ENCODE measurements around the gene KCNH6.

KCNH6 gene

DNA sequence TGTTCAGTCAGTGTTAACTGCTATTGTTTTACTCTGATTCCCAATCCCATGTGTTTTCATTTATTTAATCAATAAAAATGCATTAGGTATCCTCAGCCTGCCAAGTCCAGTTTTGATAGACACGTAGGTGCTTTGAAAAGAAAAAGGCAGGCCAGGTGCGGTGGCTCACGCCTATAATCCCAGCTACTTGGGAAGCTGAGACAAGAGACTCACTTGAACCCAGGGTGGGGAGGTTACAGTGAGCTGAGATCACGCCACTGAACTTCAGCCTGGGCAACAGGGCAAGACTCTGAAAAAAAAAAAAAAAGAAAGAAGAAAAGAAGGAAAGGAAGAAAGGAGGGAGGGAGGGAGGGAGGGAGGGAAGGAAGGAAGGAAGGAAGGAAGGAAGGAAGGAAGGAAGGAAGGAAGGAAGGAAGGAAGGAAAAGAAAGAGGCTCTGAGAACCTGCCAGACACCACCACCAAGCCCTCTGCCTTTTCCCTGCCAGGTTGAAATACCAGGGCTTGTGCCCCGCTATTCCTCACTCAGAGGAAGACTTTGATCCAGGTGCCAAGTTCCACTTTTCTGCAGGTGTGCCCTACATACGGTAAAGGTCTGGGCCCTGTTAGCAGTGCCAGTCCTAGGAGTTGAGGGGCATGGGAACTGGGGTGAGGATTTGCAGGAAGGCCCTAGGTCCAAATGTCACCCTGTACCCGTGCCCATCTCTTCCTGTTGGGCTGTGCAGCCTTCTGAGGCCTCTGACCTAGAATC, 10.1 kb upstream of the KCNH6 start:
- ChIA-PET POLR2A (interaction anchor here (0.5 kb wide), 1 partner anchor 225 kb away, joined by 4 read pairs; no protein-coding TSS in a partner anchor), CTCF (no interaction called here)
- Histone ChIP-seq H3K36me3 (ENCODE audit: control insufficient read depth in 2 of 2, insufficient read depth in 1 of 2, low read length in 2 of 2) (no peaks in the 10 kb centered on the region), H3K27ac (ENCODE audit: extremely low read depth, low read depth, low read length) (no peak overlapping the region), H3K4me1 (ENCODE audit: control insufficient read depth, insufficient read depth, low read length) (no peaks in the 10 kb centered on the region), H3K9me3 (ENCODE audit: control insufficient read depth, insufficient read depth, low read depth, low read length) (no peaks in the 10 kb centered on the region), H3K4me3 (ENCODE audit: low read depth, low read length) (no peak overlapping the region)
- no peak for TF ChIP-seq ZNF610 (tag by site-specific recombination; IDR thresholded peaks at IDR 0.05; ENCODE audit: borderline replicate concordance)
- TF ChIP-seq ZNF426 (tag by site-specific recombination; IDR thresholded peaks at IDR 0.05) = no peak
- TF ChIP-seq ZNF544 (tag by site-specific recombination; IDR thresholded peaks at IDR 0.05) = no peak
- TF ChIP-seq ZNF596 (tag by site-specific recombination; IDR thresholded peaks at IDR 0.05) = no peak
- no peak for TF ChIP-seq ZBTB20 (tag by site-specific recombination; IDR thresholded peaks at IDR 0.05)
- TF ChIP-seq ZNF580 (tag by site-specific recombination; IDR thresholded peaks at IDR 0.05) = no peak
- no peak for TF ChIP-seq ZNF792 (tag by site-specific recombination; IDR thresholded peaks at IDR 0.05)
- TF ChIP-seq ZNF585B (tag by site-specific recombination; IDR thresholded peaks at IDR 0.05) = no peak
- TF ChIP-seq SP2 (tag by site-specific recombination; IDR thresholded peaks at IDR 0.05) = no peak
- no peak for TF ChIP-seq TCF7L2 (IDR thresholded peaks at IDR 0.05; ENCODE audit: borderline replicate concordance, low read depth, low read length)
- TF ChIP-seq, protein P1, sequence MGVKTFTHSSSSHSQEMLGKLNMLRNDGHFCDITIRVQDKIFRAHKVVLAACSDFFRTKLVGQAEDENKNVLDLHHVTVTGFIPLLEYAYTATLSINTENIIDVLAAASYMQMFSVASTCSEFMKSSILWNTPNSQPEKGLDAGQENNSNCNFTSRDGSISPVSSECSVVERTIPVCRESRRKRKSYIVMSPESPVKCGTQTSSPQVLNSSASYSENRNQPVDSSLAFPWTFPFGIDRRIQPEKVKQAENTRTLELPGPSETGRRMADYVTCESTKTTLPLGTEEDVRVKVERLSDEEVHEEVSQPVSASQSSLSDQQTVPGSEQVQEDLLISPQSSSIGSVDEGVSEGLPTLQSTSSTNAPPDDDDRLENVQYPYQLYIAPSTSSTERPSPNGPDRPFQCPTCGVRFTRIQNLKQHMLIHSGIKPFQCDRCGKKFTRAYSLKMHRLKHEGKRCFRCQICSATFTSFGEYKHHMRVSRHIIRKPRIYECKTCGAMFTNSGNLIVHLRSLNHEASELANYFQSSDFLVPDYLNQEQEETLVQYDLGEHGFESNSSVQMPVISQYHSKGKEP (tag by site-specific recombination; IDR thresholded peaks at IDR 0.05) = no peak
- no peak for TF ChIP-seq ZNF654 (tag by site-specific recombination; IDR thresholded peaks at IDR 0.05; ENCODE audit: low read depth)
- TF ChIP-seq ZXDB (tag by site-specific recombination; IDR thresholded peaks at IDR 0.05) = no peak
- TF ChIP-seq ZNF530 (tag by site-specific recombination; IDR thresholded peaks at IDR 0.05; ENCODE audit: low read depth) = no peak
- no peak for TF ChIP-seq ZBTB1 (tag by site-specific recombination; IDR thresholded peaks at IDR 0.05)
- TF ChIP-seq SALL2 (tag by site-specific recombination; IDR thresholded peaks at IDR 0.05; ENCODE audit: borderline replicate concordance) = no peak
- no peak for TF ChIP-seq ZNF121 (tag by site-specific recombination; IDR thresholded peaks at IDR 0.05)
- TF ChIP-seq ZNF280D (tag by site-specific recombination; IDR thresholded peaks at IDR 0.05) = no peak

- Histone ChIP-seq H3K36me3 (ENCODE audit: control insufficient read depth in 2 of 2, insufficient read depth in 1 of 2, low read length in 2 of 2) (no peaks in the 10 kb centered on the region), H3K9me3 (ENCODE audit: control insufficient read depth, insufficient read depth, low read depth, low read length) (no peaks in the 10 kb centered on the region), H3K4me1 (ENCODE audit: control insufficient read depth, insufficient read depth, low read length) (no peaks in the 10 kb centered on the region), H3K27ac (ENCODE audit: extremely low read depth, low read depth, low read length) (no peak overlapping the region), H3K4me3 (ENCODE audit: low read depth, low read length) (no peak overlapping the region)
- CTCF ChIA-PET = interaction anchor here (1.1 to 1.4 kb wide), 2 partner anchors 35 to 79 kb away, joined by 4 read pairs; no protein-coding TSS in a partner anchor
- POLR2A ChIA-PET = interaction anchor here (0.7 kb wide), 1 partner anchor 61 kb away, joined by 3 read pairs; no protein-coding TSS in a partner anchor
- TF ChIP-seq, protein P2, sequence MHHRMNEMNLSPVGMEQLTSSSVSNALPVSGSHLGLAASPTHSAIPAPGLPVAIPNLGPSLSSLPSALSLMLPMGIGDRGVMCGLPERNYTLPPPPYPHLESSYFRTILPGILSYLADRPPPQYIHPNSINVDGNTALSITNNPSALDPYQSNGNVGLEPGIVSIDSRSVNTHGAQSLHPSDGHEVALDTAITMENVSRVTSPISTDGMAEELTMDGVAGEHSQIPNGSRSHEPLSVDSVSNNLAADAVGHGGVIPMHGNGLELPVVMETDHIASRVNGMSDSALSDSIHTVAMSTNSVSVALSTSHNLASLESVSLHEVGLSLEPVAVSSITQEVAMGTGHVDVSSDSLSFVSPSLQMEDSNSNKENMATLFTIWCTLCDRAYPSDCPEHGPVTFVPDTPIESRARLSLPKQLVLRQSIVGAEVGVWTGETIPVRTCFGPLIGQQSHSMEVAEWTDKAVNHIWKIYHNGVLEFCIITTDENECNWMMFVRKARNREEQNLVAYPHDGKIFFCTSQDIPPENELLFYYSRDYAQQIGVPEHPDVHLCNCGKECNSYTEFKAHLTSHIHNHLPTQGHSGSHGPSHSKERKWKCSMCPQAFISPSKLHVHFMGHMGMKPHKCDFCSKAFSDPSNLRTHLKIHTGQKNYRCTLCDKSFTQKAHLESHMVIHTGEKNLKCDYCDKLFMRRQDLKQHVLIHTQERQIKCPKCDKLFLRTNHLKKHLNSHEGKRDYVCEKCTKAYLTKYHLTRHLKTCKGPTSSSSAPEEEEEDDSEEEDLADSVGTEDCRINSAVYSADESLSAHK (tag by site-specific recombination; IDR thresholded peaks at IDR 0.05) = no peak
- TF ChIP-seq PRDM10 (tag by site-specific recombination; IDR thresholded peaks at IDR 0.05) (peak; percentile 95), SETDB1 (IDR thresholded peaks at IDR 0.05; ENCODE audit: insufficient read length, low read length) (no peak), BCL11B (tag by site-specific recombination; IDR thresholded peaks at IDR 0.05; ENCODE audit: low read depth) (no peak), ZNF843 (tag by site-specific recombination; IDR thresholded peaks at IDR 0.05) (no peak), ZNF335 (tag by site-specific recombination; conservative IDR thresholded peaks at IDR 0.05) (no peak)
Observed at GRCh38 chr17:63514477-63514876, 8.7 kb upstream of the KCNH6 start.
